B cell (primary cell): ENCODE results near the gene FBXO9.

Source experiments
- CTCF ChIP-seq: fragments of 200-600 bp; IDR thresholded peaks from one replicate; pipeline ENCODE4 v1.8.0; 2022; ENCODE audit warnings: antibody characterized with exemption, mild to moderate bottlenecking
- EZH2 ChIP-seq: IDR thresholded peaks from 2 replicates; pipeline ENCODE4 v1.6.1; 2012; ENCODE audit warnings: borderline replicate concordance, low read depth, mild to moderate bottlenecking, moderate library complexity, low read length; ENCODE audit not compliant: insufficient read depth, poor library complexity, severe bottlenecking

- TF ChIP-seq CTCF (no peak), EZH2 (no peak)
Measured at GRCh38 chr6:53139841-53140413, 74.7 kb downstream of the FBXO9 start.
